ENCODE measurements around the gene VPS11. TPM values are rescaled to one million over a fixed set of nuclear protein-coding genes. Genes with fewer than 3 reads are reported as not detected.

VPS11 gene
- total and polyA plus RNA-seq, 2 experiments from 2014 or later, result 11.5 to 13.4 TPM

DNA sequence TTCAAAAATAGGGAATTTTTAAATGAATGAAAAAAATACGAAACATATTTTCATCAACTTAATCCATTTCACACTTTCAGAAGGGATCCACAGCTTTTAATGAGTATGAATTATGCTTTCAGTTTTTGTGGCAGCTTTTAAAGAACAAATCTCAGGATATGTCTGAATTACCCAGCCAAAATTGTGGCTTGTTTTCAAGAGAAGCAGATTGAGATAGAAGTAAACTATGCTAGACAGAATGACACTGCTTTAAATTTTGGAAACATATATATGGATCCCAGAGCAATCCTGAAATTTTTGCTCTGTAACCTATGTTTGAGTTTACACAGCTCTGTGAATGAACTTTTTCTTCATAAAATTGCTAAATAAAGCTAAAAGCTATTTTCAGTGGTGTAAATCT lies 51.3 kb downstream of the VPS11 start (continued):
- TF ChIP-seq, protein P1, sequence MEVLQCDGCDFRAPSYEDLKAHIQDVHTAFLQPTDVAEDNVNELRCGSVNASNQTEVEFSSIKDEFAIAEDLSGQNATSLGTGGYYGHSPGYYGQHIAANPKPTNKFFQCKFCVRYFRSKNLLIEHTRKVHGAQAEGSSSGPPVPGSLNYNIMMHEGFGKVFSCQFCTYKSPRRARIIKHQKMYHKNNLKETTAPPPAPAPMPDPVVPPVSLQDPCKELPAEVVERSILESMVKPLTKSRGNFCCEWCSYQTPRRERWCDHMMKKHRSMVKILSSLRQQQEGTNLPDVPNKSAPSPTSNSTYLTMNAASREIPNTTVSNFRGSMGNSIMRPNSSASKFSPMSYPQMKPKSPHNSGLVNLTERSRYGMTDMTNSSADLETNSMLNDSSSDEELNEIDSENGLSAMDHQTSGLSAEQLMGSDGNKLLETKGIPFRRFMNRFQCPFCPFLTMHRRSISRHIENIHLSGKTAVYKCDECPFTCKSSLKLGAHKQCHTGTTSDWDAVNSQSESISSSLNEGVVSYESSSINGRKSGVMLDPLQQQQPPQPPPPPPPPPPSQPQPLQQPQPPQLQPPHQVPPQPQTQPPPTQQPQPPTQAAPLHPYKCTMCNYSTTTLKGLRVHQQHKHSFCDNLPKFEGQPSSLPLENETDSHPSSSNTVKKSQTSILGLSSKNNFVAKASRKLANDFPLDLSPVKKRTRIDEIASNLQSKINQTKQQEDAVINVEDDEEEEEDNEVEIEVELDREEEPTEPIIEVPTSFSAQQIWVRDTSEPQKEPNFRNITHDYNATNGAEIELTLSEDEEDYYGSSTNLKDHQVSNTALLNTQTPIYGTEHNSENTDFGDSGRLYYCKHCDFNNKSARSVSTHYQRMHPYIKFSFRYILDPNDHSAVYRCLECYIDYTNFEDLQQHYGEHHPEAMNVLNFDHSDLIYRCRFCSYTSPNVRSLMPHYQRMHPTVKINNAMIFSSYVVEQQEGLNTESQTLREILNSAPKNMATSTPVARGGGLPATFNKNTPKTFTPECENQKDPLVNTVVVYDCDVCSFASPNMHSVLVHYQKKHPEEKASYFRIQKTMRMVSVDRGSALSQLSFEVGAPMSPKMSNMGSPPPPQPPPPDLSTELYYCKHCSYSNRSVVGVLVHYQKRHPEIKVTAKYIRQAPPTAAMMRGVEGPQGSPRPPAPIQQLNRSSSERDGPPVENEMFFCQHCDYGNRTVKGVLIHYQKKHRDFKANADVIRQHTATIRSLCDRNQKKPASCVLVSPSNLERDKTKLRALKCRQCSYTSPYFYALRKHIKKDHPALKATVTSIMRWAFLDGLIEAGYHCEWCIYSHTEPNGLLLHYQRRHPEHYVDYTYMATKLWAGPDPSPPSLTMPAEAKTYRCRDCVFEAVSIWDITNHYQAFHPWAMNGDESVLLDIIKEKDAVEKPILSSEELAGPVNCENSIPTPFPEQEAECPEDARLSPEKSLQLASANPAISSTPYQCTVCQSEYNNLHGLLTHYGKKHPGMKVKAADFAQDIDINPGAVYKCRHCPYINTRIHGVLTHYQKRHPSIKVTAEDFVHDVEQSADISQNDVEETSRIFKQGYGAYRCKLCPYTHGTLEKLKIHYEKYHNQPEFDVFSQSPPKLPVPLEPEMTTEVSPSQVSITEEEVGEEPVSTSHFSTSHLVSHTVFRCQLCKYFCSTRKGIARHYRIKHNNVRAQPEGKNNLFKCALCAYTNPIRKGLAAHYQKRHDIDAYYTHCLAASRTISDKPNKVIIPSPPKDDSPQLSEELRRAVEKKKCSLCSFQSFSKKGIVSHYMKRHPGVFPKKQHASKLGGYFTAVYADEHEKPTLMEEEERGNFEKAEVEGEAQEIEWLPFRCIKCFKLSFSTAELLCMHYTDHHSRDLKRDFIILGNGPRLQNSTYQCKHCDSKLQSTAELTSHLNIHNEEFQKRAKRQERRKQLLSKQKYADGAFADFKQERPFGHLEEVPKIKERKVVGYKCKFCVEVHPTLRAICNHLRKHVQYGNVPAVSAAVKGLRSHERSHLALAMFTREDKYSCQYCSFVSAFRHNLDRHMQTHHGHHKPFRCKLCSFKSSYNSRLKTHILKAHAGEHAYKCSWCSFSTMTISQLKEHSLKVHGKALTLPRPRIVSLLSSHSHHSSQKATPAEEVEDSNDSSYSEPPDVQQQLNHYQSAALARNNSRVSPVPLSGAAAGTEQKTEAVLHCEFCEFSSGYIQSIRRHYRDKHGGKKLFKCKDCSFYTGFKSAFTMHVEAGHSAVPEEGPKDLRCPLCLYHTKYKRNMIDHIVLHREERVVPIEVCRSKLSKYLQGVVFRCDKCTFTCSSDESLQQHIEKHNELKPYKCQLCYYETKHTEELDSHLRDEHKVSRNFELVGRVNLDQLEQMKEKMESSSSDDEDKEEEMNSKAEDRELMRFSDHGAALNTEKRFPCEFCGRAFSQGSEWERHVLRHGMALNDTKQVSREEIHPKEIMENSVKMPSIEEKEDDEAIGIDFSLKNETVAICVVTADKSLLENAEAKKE (CRISPR knock-in tag; IDR thresholded peaks at IDR 0.05), result no peak

DNA sequence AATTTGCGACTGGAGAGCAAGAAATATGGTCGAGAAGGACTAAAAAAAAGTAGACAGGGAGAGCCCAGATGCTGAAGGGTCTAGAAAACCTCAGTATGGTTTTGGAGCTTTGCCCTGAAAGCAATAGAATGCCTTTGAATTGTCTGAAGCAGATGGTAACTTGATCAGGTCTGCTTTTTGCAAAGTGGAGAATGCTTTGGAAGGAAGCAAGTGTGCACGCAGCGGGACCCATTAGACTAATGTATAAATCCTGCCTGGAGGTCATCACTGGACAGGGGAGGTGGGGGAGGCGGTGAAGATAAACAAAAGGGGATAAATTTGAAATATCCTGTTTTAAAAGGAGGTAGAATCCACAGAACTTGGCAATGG lies 53.0 kb downstream of the VPS11 start:
- Histone ChIP-seq H3K27ac (ENCODE audit: low read depth) (no peak overlapping the region), H3K4me2 (peak overlapping the region; percentile 80), H3K4me1 (ENCODE audit: insufficient read depth) (peaks cover 15% of the 10 kb centered on the region), H2AFZ (peak overlapping the region; percentile 89; the same call in 1 of the 2 replicates), H3K36me3 (ENCODE audit: insufficient read depth) (no peaks in the 10 kb centered on the region), H3F3A (replicated peaks; ENCODE audit: low read depth) (peaks cover 11% of the 10 kb centered on the region; the same call in 1 of the 2 replicates), H4K20me1 (replicated peaks; ENCODE audit: insufficient read depth) (peaks cover 11% of the 10 kb centered on the region; the same call in 1 of the 2 replicates), H3K9me2 (ENCODE audit: insufficient read depth) (no peaks in the 10 kb centered on the region), H3K27me3 (ENCODE audit: insufficient read depth) (no peaks in the 10 kb centered on the region), H3K79me2 (replicated peaks; ENCODE audit: insufficient read depth) (peaks cover 31% of the 10 kb centered on the region), H3K4me3 (peak overlapping the region; percentile 62)
- ATAC-seq (no peak; the same call in 2 of the 3 replicates), DNase-seq (ENCODE audit: low spot score) (no peak)
- Mint-ChIP-seq H3K27ac (peak overlapping the region; percentile 93; the same call in 1 of the 2 replicates), H3K4me3 (peak overlapping the region; percentile 94), H3K4me1 (peaks cover 18% of the 10 kb centered on the region), H3K9me3 (no peaks in the 10 kb centered on the region), H3K36me3 (ENCODE audit: low read depth) (peaks cover 12% of the 10 kb centered on the region), H3K27me3 (ENCODE audit: insufficient read depth, low read depth, poor library complexity) (peaks cover 15% of the 10 kb centered on the region)
- no peak for TF ChIP-seq CREB1 (CRISPR knock-in tag; IDR thresholded peaks at IDR 0.05; ENCODE audit: low read depth)
- TF ChIP-seq, protein P2, sequence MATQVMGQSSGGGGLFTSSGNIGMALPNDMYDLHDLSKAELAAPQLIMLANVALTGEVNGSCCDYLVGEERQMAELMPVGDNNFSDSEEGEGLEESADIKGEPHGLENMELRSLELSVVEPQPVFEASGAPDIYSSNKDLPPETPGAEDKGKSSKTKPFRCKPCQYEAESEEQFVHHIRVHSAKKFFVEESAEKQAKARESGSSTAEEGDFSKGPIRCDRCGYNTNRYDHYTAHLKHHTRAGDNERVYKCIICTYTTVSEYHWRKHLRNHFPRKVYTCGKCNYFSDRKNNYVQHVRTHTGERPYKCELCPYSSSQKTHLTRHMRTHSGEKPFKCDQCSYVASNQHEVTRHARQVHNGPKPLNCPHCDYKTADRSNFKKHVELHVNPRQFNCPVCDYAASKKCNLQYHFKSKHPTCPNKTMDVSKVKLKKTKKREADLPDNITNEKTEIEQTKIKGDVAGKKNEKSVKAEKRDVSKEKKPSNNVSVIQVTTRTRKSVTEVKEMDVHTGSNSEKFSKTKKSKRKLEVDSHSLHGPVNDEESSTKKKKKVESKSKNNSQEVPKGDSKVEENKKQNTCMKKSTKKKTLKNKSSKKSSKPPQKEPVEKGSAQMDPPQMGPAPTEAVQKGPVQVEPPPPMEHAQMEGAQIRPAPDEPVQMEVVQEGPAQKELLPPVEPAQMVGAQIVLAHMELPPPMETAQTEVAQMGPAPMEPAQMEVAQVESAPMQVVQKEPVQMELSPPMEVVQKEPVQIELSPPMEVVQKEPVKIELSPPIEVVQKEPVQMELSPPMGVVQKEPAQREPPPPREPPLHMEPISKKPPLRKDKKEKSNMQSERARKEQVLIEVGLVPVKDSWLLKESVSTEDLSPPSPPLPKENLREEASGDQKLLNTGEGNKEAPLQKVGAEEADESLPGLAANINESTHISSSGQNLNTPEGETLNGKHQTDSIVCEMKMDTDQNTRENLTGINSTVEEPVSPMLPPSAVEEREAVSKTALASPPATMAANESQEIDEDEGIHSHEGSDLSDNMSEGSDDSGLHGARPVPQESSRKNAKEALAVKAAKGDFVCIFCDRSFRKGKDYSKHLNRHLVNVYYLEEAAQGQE (IDR thresholded peaks at IDR 0.05; ENCODE audit: unreplicated experiment), result no peak
- TF ChIP-seq, protein P3, sequence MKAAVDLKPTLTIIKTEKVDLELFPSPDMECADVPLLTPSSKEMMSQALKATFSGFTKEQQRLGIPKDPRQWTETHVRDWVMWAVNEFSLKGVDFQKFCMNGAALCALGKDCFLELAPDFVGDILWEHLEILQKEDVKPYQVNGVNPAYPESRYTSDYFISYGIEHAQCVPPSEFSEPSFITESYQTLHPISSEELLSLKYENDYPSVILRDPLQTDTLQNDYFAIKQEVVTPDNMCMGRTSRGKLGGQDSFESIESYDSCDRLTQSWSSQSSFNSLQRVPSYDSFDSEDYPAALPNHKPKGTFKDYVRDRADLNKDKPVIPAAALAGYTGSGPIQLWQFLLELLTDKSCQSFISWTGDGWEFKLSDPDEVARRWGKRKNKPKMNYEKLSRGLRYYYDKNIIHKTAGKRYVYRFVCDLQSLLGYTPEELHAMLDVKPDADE (IDR thresholded peaks at IDR 0.05), result no peak
- TF ChIP-seq, protein P1 (CRISPR knock-in tag; IDR thresholded peaks at IDR 0.05), result no peak

Data from GM23338 (cell line).